22Rv1 (cell line): Measurements from ENCODE around the gene SLC29A3.
"Not testable (repeated sequence)": the region's sequence is repeated elsewhere in the genome, so short reads cannot be mapped to it uniquely, and the experiment has no call there.

Source experiments
- H3K27ac ChIP-seq: fragments of 450-650 bp; 2 replicates; pipeline ENCODE4 v1.5.1; 2017
- ZFX ChIP-seq: fragments of 450-650 bp; IDR thresholded peaks from 2 replicates; pipeline ENCODE4 v1.6.1; 2017; ENCODE audit warnings: antibody characterized with exemption, borderline replicate concordance
- TF ChIP-seq, protein P1 (sequence below): fragments of 450-650 bp; IDR thresholded peaks from 2 replicates; pipeline ENCODE4 v1.5.1; 2017; ENCODE audit warnings: mild to moderate bottlenecking

SLC29A3 gene

DNA sequence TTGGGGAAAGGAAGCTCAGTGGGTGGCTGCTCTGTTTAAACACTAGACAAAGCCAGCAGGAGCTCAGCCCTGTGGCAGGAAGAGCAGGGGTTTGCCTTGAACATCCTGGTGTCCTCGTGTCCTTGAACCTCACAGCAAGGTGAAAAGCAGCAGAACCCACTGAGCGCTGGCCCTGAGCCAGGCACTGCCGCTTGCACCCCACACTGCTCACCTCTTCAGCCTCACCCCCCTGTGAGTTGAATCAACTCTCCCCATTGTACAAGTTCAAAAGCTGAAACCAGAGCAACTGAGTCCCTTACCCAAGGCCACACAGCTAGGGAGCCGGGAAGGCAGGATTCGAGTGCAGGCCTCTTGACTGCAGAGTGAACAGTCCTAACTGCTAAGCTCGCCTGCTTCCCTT is 32.0 kb downstream of the SLC29A3 start:
- TF ChIP-seq ZFX = no peak
- TF ChIP-seq, protein P1, sequence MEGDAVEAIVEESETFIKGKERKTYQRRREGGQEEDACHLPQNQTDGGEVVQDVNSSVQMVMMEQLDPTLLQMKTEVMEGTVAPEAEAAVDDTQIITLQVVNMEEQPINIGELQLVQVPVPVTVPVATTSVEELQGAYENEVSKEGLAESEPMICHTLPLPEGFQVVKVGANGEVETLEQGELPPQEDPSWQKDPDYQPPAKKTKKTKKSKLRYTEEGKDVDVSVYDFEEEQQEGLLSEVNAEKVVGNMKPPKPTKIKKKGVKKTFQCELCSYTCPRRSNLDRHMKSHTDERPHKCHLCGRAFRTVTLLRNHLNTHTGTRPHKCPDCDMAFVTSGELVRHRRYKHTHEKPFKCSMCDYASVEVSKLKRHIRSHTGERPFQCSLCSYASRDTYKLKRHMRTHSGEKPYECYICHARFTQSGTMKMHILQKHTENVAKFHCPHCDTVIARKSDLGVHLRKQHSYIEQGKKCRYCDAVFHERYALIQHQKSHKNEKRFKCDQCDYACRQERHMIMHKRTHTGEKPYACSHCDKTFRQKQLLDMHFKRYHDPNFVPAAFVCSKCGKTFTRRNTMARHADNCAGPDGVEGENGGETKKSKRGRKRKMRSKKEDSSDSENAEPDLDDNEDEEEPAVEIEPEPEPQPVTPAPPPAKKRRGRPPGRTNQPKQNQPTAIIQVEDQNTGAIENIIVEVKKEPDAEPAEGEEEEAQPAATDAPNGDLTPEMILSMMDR = no peak
- no peak overlapping the region for H3K27ac ChIP-seq

DNA sequence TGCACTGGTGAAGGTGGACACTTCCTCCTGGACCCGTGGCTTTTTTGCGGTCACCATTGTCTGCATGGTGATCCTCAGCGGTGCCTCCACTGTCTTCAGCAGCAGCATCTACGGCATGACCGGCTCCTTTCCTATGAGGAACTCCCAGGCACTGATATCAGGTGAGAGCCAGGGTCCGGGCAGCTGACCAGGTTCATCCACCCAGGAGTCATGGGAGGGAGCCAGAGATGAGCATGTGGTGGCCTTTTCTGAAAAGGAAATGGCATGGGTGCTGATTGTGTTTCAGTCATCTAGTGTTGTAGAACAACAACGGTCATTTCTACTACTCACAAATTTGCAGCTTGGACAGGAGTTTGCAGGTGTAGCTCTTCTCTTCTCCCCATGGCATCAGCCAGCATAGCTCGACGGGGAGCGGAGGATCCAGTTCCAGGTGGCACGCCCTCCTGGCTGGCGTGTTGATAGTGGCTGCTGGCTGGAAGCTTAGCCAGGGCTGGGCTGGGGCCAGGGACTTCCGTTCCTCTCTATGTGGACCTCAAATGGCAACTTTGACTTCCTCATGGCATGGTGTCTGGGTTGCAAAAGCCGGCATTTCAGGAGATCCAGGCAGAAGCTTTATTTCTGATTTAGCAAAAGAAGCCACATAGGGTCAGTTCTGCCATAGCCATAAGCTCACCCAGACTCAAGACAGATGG is 32.7 kb downstream of the SLC29A3 start:
- no peak for TF ChIP-seq ZFX
- TF ChIP-seq, protein P1 = no peak

DNA sequence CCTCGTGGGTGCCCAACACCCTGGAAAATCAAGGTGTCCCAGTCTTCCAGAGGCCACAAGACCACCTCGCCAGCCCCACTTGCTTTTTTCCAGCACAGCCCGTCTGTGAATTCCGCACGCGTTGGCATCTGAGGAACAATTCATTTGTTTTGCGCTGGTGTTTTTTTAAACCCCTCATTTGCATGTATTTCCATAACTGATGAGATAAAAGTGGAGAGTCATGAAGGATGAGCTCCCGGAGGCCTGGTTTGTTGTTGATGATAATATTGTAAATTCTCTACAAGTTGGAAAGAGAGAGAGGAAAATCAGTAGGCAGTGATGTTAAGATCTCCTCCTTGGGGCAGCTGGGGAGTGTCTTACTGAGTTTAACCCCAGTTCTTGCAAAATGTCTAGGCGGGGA is 34.6 kb downstream of the SLC29A3 start:
- TF ChIP-seq, protein P1 = no peak
- TF ChIP-seq ZFX = no peak

More for the DNA sequence above, 32.7 kb downstream of the SLC29A3 start:
- no peak overlapping the region for H3K27ac ChIP-seq

DNA sequence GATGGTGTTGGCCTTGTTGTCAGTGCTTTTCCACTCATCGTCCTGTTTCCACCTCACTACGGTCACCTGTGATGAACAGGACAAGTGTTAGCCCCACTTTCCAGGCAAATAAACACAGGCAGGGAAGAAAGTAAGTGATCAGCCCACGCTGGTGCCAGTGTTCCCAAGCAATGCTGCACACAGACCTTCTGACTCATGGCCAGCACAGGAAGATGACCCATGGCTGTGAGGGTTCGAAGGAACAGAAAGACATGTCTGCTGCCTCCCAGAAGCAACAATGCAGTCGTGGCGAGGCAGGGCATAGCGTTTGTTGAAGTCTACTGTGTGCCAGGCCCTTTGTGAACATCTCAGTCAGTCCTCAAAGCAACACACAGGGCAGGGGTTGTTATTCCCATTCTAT is 35.7 kb downstream of the SLC29A3 start:
- TF ChIP-seq, protein P1 = no peak
- no peak for TF ChIP-seq ZFX
- H3K27ac ChIP-seq = no peak overlapping the region

More for the DNA sequence above, 34.6 kb downstream of the SLC29A3 start:
- H3K27ac ChIP-seq = no peak overlapping the region

DNA sequence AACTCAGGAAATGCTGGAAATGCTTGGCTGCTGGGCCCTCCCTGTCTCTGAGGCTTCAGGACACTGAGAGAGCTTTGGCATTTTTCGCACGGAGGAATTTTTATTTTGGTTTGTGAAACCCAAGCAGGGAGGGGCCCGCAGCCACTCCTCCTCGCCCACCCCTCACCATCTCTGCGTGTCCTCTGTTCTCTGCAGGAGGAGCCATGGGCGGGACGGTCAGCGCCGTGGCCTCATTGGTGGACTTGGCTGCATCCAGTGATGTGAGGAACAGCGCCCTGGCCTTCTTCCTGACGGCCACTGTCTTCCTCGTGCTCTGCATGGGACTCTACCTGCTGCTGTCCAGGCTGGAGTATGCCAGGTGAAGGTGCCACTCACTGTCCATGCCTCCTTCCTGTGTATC is 36.8 kb downstream of the SLC29A3 start:
- TF ChIP-seq, protein P1 = no peak
- TF ChIP-seq ZFX = no peak
- no peak overlapping the region for H3K27ac ChIP-seq

DNA sequence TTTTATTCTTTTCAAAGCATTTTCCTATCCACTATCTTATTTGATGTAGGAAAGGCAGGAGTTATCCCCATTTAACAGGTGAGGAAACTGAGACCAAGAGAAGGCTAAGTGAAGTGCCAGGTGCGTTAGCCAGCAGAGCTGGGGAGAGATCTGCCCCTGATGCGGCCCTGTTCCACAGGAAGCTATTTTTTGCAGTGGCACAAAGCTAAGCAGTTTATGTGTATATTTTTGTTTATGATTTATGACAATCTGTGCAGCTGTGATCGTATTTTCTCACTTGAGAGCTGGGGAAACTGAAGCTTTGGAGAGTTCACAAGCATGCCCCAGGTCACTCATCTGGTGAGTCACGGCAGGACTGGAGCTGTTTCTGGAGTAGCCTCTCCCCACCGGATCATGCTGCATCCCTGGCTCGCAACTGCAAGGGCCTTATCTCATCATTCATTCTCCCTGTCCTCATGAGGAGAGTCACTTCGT is 38.8 kb downstream of the SLC29A3 start:
- TF ChIP-seq, protein P1 = no peak
- TF ChIP-seq ZFX = no peak
- H3K27ac ChIP-seq = no peak overlapping the region

DNA sequence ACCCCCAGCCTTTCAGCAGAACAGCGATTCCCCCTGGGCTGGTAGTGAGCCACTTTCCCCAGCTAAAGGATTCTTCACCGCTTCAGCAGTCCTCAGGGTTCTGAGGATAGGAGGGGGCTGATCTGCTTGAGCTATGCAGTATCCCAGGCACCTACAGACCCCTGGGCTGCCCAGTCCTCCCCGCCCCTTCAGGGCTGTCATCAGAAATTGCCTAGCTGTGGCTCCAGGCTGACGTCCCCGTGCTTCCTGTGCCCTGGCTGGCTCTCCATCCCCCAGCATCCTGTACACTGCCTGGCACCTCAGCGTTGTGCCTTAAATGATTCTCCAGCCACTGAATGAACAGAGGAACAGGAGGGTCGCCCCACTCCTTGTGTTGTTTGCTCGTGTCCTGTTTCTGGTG is 39.2 kb downstream of the SLC29A3 start:
- no peak overlapping the region for H3K27ac ChIP-seq
- no peak for TF ChIP-seq ZFX
- TF ChIP-seq, protein P1 = no peak

DNA sequence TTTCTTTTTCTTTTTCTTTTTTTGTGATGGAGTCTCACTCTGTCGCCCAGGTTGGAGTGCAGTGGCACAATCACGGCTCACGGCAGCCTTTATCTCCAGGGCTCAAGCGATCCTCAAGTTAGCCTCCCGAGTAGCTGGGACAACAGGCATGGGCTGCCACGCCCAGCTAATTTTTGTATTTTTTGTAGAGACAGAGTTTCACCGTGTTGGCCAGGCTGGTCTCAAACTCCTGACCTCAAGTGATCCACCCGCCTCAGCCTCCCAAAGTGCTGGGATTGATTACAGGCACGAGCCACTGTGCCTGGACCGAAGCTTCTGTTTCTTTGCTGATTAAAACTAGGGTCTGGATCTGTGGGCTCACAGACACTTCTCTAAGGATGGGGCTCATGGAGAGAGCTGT is 39.8 kb downstream of the SLC29A3 start:
- not testable (repeated sequence) for H3K27ac ChIP-seq
